BJ (cell line): Measurements from ENCODE around the gene HAND2. TPM values are rescaled to one million over a fixed set of nuclear protein-coding genes. Genes with fewer than 3 reads are reported as not detected.
A peak's percentile ranks its signal among the peaks of the same experiment; 100 is the strongest.

Experiments used
- CTCF ChIA-PET: fragments of 350-600 bp; formaldehyde crosslinking; extraction: SDS; loops from one replicate; lab custom pipeline; 2021; ENCODE audit warnings: antibody characterized with exemption, inconsistent platforms; lab: Yijun Ruan, JAX
- POLR2A ChIA-PET: fragments of 300-600 bp; sonication (Branson Sonifier 250); formaldehyde crosslinking; extraction: SDS; loops from one replicate; lab custom pipeline; 2021; ENCODE audit warnings: antibody characterized with exemption; lab: Charles Lee
- DNase-seq: peaks from one replicate; pipeline ENCODE4 v3.0.0-alpha.2; 2011; ENCODE audit warnings: low read depth
- H3K27me3 ChIP-seq: 2 replicates; pipeline ENCODE4 v1.6.0; 2011; ENCODE audit warnings: low read length; ENCODE audit not compliant: control insufficient read depth, insufficient read depth
- H3K36me3 ChIP-seq: 2 replicates; pipeline ENCODE4 v1.5.1; 2011; ENCODE audit warnings: low read length; ENCODE audit not compliant: control insufficient read depth, insufficient read depth
- H3K4me3 ChIP-seq: 2 replicates; pipeline ENCODE4 v1.5.1; 2011; ENCODE audit warnings: low read depth, mild to moderate bottlenecking, control low read depth, low read length
- CTCF ChIP-seq: IDR thresholded peaks from 2 replicates; pipeline ENCODE4 v1.5.1; 2011; ENCODE audit warnings: low read depth, mild to moderate bottlenecking, control low read depth, inconsistent platforms, low read length, moderate library complexity; ENCODE audit not compliant: insufficient read depth
- polyA plus RNA-seq: library from polyadenylated mRNA; depleted of rRNA; stranded (reverse); fragments of >200 nt; gene quantifications from 2 replicates; pipeline ENCODE4 v1.2.3, GENCODE V29; 2011

Gene HAND2
- polyA plus RNA-seq, 1 experiment: 3.6 TPM

GRCh38 chr4:173543266-173543665 lies 13.2 kb upstream of the HAND2 start:
- TF ChIP-seq CTCF: no peak
- no peak for DNase-seq
- ChIA-PET POLR2A (no interaction called here), CTCF (no interaction called here)
- H3K36me3 ChIP-seq: no peaks in the 10 kb centered on the region
- H3K4me3 ChIP-seq: no peak overlapping the region
- no peaks in the 10 kb centered on the region for H3K27me3 ChIP-seq

- Histone ChIP-seq H3K36me3 (no peaks in the 10 kb centered on the region), H3K27me3 (no peaks in the 10 kb centered on the region; the same call in none of the 2 replicates), H3K4me3 (no peak overlapping the region)
- TF ChIP-seq CTCF: no peak
- ChIA-PET POLR2A (no interaction called here), CTCF (no interaction called here)
- DNase-seq: no peak
Measured at GRCh38 chr4:173539986-173540385, 10.0 kb upstream of the HAND2 start.

- Histone ChIP-seq H3K36me3 (no peaks in the 10 kb centered on the region), H3K27me3 (no peaks in the 10 kb centered on the region; the same call in none of the 2 replicates), H3K4me3 (peak overlapping the region; percentile 36)
- CTCF ChIA-PET: interaction anchor here (2.2 kb wide), 1 partner anchor 9 kb away, joined by 6 read pairs; no protein-coding TSS in a partner anchor
- POLR2A ChIA-PET: no interaction called here
- DNase-seq: no peak
- TF ChIP-seq CTCF: no peak
Measured at GRCh38 chr4:173538909-173539445, 8.9 kb upstream of the HAND2 start.

GRCh38 chr4:173538148-173538908 lies 8.3 kb upstream of the HAND2 start:
- ChIA-PET CTCF (interaction anchor here (2.2 kb wide), 1 partner anchor 9 kb away, joined by 6 read pairs; no protein-coding TSS in a partner anchor), POLR2A (no interaction called here)
- no peak for DNase-seq
- H3K4me3 ChIP-seq: peak overlapping the region; percentile 36
- no peaks in the 10 kb centered on the region for H3K36me3 ChIP-seq
- no peaks in the 10 kb centered on the region; the same call in none of the 2 replicates for H3K27me3 ChIP-seq
- no peak for TF ChIP-seq CTCF

- no peaks in the 10 kb centered on the region for H3K36me3 ChIP-seq
- POLR2A ChIA-PET: no interaction called here
Measured at GRCh38 chr4:173537613-173538147, 7.7 kb upstream of the HAND2 start.

More at GRCh38 chr4:173537613-173538147, 7.7 kb upstream of the HAND2 start:
- DNase-seq: no peak
- CTCF ChIA-PET: interaction anchor here (2.2 kb wide), 1 partner anchor 10 kb away, joined by 6 read pairs; no protein-coding TSS in a partner anchor
- peak overlapping the region; percentile 36 for H3K4me3 ChIP-seq
- no peaks in the 10 kb centered on the region; the same call in none of the 2 replicates for H3K27me3 ChIP-seq
- TF ChIP-seq CTCF: no peak
